Heart left ventricle (tissue), 16 donors: ENCODE data around the gene AQP2. TPM values are rescaled to one million over a fixed set of nuclear protein-coding genes. Genes with fewer than 3 reads are reported as not detected.
A peak's percentile ranks its signal among the peaks of the same experiment; 100 is the strongest.
"Not testable (repeated sequence)": the region's sequence is repeated elsewhere in the genome, so short reads cannot be mapped to it uniquely, and the experiment has no call there.

Source experiments
- ATAC-seq, 4 donors: fragments of 200-7000 bp; cut with Tn5 transposase; one replicate each; pipeline ENCODE4 v1.9.1; 2020 to 2022; ENCODE audit warnings: moderate library complexity in 4 of 4, mild to moderate bottlenecking in 3 of 4, moderate number of reproducible peaks in 1 of 4
- DNase-seq, 5 donors: peaks; one replicate each; pipeline ENCODE4 v3.0.0-alpha.2; 2020
- H3K27ac ChIP-seq, 12 donors: fragments of 200-600 bp; sonication (generic) in 4 of 12; one replicate each; pipeline versions ENCODE4 v1.5.0 to v1.8.0; 2016 to 2022; ENCODE audit warnings: mild to moderate bottlenecking in 2 of 12
- H3K27me3 ChIP-seq, 9 donors: fragments of 200-600 bp; sonication (generic) in 2 of 9; one replicate each; pipeline versions ENCODE4 v1.5.1 to v1.8.0; 2016 to 2022; ENCODE audit warnings: mild to moderate bottlenecking in 3 of 9
- H3K36me3 ChIP-seq, 9 donors: fragments of 200-600 bp; sonication (generic) in 2 of 9; one replicate each; pipeline versions ENCODE4 v1.5.0 to v1.8.0; 2018 to 2022; ENCODE audit warnings: mild to moderate bottlenecking in 2 of 9
- H3K4me1 ChIP-seq, 12 donors: fragments of 200-600 bp; sonication (generic) in 4 of 12; one replicate each; pipeline versions ENCODE4 v1.5.0 to v1.8.0; 2016 to 2022; ENCODE audit warnings: mild to moderate bottlenecking in 3 of 12
- H3K4me3 ChIP-seq, 12 donors: fragments of 200-600 bp; sonication (generic) in 4 of 12; one replicate each; pipeline versions ENCODE4 v1.5.0 to v1.8.0; 2017 to 2022; ENCODE audit warnings: mild to moderate bottlenecking in 9 of 12, moderate library complexity in 4 of 12
- H3K9me3 ChIP-seq, 12 donors: fragments of 200-600 bp; sonication (generic) in 4 of 12; one replicate each; pipeline versions ENCODE4 v1.5.0 to v1.8.0; 2016 to 2022; ENCODE audit warnings: mild to moderate bottlenecking in 1 of 12
- CTCF ChIP-seq, 12 donors: fragments of 200-600 bp; sonication (generic) in 4 of 12; IDR thresholded peaks; one replicate each; pipeline versions ENCODE4 v1.5.0 to v1.8.0; 2018 to 2022; ENCODE audit warnings: antibody characterized with exemption in 12 of 12, mild to moderate bottlenecking in 5 of 12
- POLR2A ChIP-seq, 2 donors: fragments of 450-650 bp; IDR thresholded peaks; one replicate each; pipeline ENCODE4 v1.6.1; 2017; ENCODE audit warnings: antibody characterized with exemption in 2 of 2, mild to moderate bottlenecking in 2 of 2, moderate library complexity in 2 of 2
- WGBS, 4 donors: extraction: QIAGEN DNeasy Blood & Tissue Kit in 2 of 4; methylation state at CpG; one replicate each; pipeline versions ENCODE4 v1.1.5 to v1.1.7; 2013 to 2018; 5-methylcytosine and 5-hydroxymethylcytosine counted together
- intact Hi-C, 10 donors: fragments of 100-400 bp; cut with DNase I; formaldehyde crosslinking; loops; one replicate each; pipeline versions ENCODE4 v1.11.1 to v1.14.2; 2022
- polyA plus RNA-seq, 2 donors: library from polyadenylated mRNA; stranded (reverse); fragments of 200-250 nt; gene quantifications; one replicate each; pipeline ENCODE4 v1.2.3, GENCODE V29; 2013
- total RNA-seq, 9 donors: library from RNA; depleted of rRNA in 2 of 9; stranded (reverse); fragments of >200 nt in 2 of 9; fragmentation: NEBNext Ultra II Directional in 3 of 9; extraction: Animal tissue kit (Norgen Biotek cat#: 25700) in 3 of 9; gene quantifications; one replicate each; pipeline versions ENCODE4 v1.1.0 to v1.2.4, GENCODE V29; 2016 to 2023
- donor health status: ischemic (EF 13 %, LVEDD 7.1; RV severe dilation, severe dysfunction).
- donor health status: healthy with polysubstance abuse.
- donor health status: DM: no; HTN: yes; CAD: no.
- donor health status: DM: no; HTN: no; CAD: no.
- donor health status: ischemic (EF 25% LVEDD 6.9; RV normal size, moderate dysfunction).
- donor health status: ischemic (EF 25% LVEDD 5.7; RV mildly dilated, moderate dysfunction).
- donor health status: healthy.
- donor health status: DM: yes; HTN: yes; CAD: no.
- donor health status: ischemic (EF 35%, LVEDD 5.7; RV mildly dilated, moderate dysfunction).
- donor health status: nonischemic (EF 11% LVEDD 7.7; RV severe dilation, severe dysfunction).
- donor health status: DM: yes; HTN: yes; CAD: no.
- donor health status: PGD.
- donor health status: ischemic (EF 29% LVEDD 5.4; RV normal size, mild dysfunction).
- donor health status: nonischemic (EF 23%, LVEDD 6.1; RV moderate dilation, normal function).

Gene AQP2
- total and polyA plus RNA-seq, 11 donors, result not detected

- intact Hi-C loops, result no loop called here
- DNase-seq (no peak), ATAC-seq (peak in 1 of 4 donors; percentile 59)
- Histone ChIP-seq H3K4me3 (no peak overlapping the region), H3K27ac (peak overlapping the region in 2 of 12 donors; percentile 50 to 54), H3K4me1 (peaks cover 0 to 36% (median 12%) of the 10 kb centered on the region in 12 donors), H3K9me3 (no peaks in the 10 kb centered on the region), H3K27me3 (no peaks in the 10 kb centered on the region), H3K36me3 (peaks cover 0 to 23% (median 9%) of the 10 kb centered on the region in 9 donors)
- TF ChIP-seq POLR2A (IDR thresholded peaks at IDR 0.05) (no peak), CTCF (IDR thresholded peaks at IDR 0.05) (no peak)
- 77 to 82% (median 78%) methylated on average over 4 of the region's 4 CpGs for WGBS, 4 donors
These were observed 37.2 kb downstream of the AQP2 start for GRCh38 chr12:49987625-49988303.

DNA sequence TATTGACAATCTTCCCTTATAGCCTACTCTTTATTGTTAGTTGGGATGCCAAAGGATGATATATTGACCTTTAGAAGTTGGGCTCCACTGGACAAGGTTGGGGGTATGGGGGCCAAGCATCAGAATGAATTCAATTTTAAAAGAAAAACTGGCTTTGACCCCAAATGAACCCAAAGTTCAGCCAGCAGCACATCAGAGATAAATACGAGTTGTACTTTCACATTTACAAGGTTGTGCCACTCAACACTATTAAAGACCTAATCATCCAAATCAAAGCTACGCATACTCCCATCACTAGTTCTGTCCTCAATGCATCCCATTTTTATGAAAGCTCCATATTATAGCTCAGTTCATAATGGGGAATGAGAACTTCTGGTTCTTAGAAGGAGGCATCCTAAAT is 38.9 kb downstream of the AQP2 start:
- H3K27me3 ChIP-seq, H3K27ac ChIP-seq, H3K4me3 ChIP-seq, H3K9me3 ChIP-seq, ATAC-seq, intact Hi-C loops, DNase-seq: not testable (repeated sequence)
- WGBS, 4 donors, result 64 to 83% (median 74%) methylated on average over 2 of the region's 2 CpGs
- H3K36me3 ChIP-seq, result peaks cover 0 to 37% (median 20%) of the 10 kb centered on the region in 9 donors
- H3K4me1 ChIP-seq, result peaks cover 0 to 19% (median 2%) of the 10 kb centered on the region in 12 donors

DNA sequence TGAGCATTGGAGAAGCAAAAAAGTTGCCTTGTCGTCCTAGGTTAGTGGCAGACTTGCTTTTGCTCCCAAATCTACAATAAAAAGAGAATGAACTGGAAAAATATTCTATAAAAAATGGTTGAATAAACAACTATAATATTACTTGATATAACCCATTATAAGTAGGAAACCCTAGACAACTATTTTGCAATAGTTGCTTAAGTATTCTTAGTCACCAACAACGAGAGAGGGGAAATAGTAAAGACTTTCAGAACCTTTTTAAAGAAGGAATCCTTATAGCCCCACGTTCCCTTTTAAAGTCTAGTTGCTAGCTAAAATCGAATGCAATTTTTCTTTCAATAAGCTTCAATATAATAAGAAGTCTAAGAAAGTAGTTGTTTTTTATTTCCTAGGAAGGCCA is 39.7 kb downstream of the AQP2 start:
- Histone ChIP-seq H3K9me3 (no peaks in the 10 kb centered on the region), H3K4me3 (no peak overlapping the region), H3K36me3 (peaks cover 0 to 46% (median 20%) of the 10 kb centered on the region in 9 donors), H3K27me3 (no peaks in the 10 kb centered on the region), H3K27ac (peak overlapping the region in 1 of 12 donors; percentile 50), H3K4me1 (peaks cover 0 to 17% (median 0%) of the 10 kb centered on the region in 12 donors)
- ATAC-seq, result no peak
- intact Hi-C loops, result no loop called here
- WGBS, 4 donors, result 90 to 95% (median 92%) methylated on average over 4 of the region's 4 CpGs
- no peak for DNase-seq
- TF ChIP-seq CTCF (IDR thresholded peaks at IDR 0.05) (no peak), POLR2A (IDR thresholded peaks at IDR 0.05) (no peak)

DNA sequence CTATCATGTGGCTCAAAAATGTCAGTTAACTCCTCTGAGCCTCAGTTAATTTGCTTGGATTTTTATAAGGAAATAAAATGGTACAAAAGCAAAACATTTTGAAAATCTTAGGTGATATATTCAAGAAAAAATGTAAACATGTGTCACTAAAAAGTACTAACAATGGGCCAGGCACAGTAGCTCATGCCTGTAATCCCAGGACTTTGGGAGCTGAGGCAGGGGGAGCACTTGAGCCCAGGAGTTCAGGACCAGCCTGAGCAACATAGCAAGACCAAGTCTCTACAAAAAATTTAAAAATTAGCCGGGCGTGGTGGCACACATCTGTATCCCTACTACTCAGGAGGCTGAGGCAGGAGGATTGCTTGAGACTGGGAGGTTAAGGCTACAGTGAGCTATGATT is 47.9 kb downstream of the AQP2 start:
- Histone ChIP-seq H3K9me3 (no peaks in the 10 kb centered on the region), H3K27ac (no peak overlapping the region), H3K27me3 (no peaks in the 10 kb centered on the region), H3K4me3 (no peak overlapping the region), H3K36me3 (peaks cover 0 to 89% (median 24%) of the 10 kb centered on the region in 9 donors), H3K4me1 (peaks cover 0 to 4% (median 0%) of the 10 kb centered on the region in 12 donors)
- no peak for DNase-seq
- TF ChIP-seq POLR2A (IDR thresholded peaks at IDR 0.05), result no peak
- intact Hi-C loops, result no loop called here
- 90 to 97% (median 93%) methylated on average over 2 of the region's 2 CpGs for WGBS, 4 donors
- ATAC-seq, result no peak

DNA sequence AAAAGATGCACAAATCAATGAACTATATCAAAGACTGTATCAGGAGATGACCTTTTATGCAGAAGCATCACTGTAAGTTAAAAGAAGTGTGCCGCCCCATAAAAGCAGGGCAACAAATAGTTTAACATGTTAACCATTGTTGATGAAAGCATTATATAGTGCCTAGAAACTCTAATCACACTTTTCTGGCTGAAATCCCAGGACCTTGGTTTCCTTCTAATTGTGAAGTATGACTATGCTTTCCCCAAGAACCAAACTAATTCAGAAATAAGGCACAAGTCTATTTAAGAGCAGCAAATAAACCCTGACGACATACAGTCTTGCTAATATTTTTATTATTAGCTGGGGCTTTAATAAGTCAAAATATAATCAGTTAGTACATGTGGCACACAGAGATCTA is 53.1 kb downstream of the AQP2 start:
- DNase-seq, result no peak
- Histone ChIP-seq H3K27me3 (no peaks in the 10 kb centered on the region), H3K9me3 (no peaks in the 10 kb centered on the region), H3K36me3 (peaks cover 0 to 72% (median 7%) of the 10 kb centered on the region in 9 donors), H3K4me1 (peaks cover 0 to 14% (median 0%) of the 10 kb centered on the region in 12 donors), H3K27ac (peak overlapping the region in 1 of 12 donors; percentile 67), H3K4me3 (no peak overlapping the region)
- no peak for TF ChIP-seq CTCF (IDR thresholded peaks at IDR 0.05)
- TF ChIP-seq POLR2A (IDR thresholded peaks at IDR 0.05), result no peak
- no peak for ATAC-seq
- intact Hi-C loops, result no loop called here
- WGBS, 4 donors, result 56 to 66% (median 61%) methylated on average over 2 of the region's 2 CpGs
